Measurements from ENCODE around the gene CA10. TPM values are rescaled to one million over a fixed set of nuclear protein-coding genes. Genes with fewer than 3 reads are reported as not detected.

CA10 gene
- total RNA-seq, 1 donor from 2014 or later = 2.2 TPM

- Mint-ChIP-seq H3K36me3 (no peaks in the 10 kb centered on the region), H3K4me3 (no peak overlapping the region)
Observed at GRCh38 chr17:52149626-52150025, 8.9 kb downstream of the CA10 start.

GRCh38 chr17:52148969-52149351 lies 9.6 kb downstream of the CA10 start:
- no peak overlapping the region for H3K27ac Mint-ChIP-seq
- H3K4me1 Mint-ChIP-seq (ENCODE audit: unreplicated experiment) = no peaks in the 10 kb centered on the region
- no peak for TF ChIP-seq CTCF (conservative IDR thresholded peaks at IDR 0.05)
- no peaks in the 10 kb centered on the region for H3K9me3 Mint-ChIP-seq
- no peak for DNase-seq (ENCODE audit: extremely low spot score, unreplicated experiment)
- peaks cover 32% of the 10 kb centered on the region for H3K27me3 Mint-ChIP-seq
- H3K36me3 Mint-ChIP-seq = no peaks in the 10 kb centered on the region
- H3K4me3 Mint-ChIP-seq = no peak overlapping the region

More at GRCh38 chr17:52149626-52150025, 8.9 kb downstream of the CA10 start:
- H3K27ac Mint-ChIP-seq = no peak overlapping the region
- TF ChIP-seq CTCF (conservative IDR thresholded peaks at IDR 0.05) = no peak
- no peaks in the 10 kb centered on the region for H3K4me1 Mint-ChIP-seq (ENCODE audit: unreplicated experiment)
- no peak for DNase-seq (ENCODE audit: extremely low spot score, unreplicated experiment)
- H3K27me3 Mint-ChIP-seq = peaks cover 38% of the 10 kb centered on the region
- no peaks in the 10 kb centered on the region for H3K9me3 Mint-ChIP-seq

GRCh38 chr17:52148288-52148968 lies 10.1 kb downstream of the CA10 start:
- H3K4me1 Mint-ChIP-seq (ENCODE audit: unreplicated experiment) = peaks cover 5% of the 10 kb centered on the region
- no peak for TF ChIP-seq CTCF (conservative IDR thresholded peaks at IDR 0.05)
- no peak for DNase-seq (ENCODE audit: extremely low spot score, unreplicated experiment)
- no peaks in the 10 kb centered on the region for H3K9me3 Mint-ChIP-seq
- no peak overlapping the region for H3K4me3 Mint-ChIP-seq
- H3K27me3 Mint-ChIP-seq = peaks cover 28% of the 10 kb centered on the region
- H3K36me3 Mint-ChIP-seq = no peaks in the 10 kb centered on the region
- no peak overlapping the region for H3K27ac Mint-ChIP-seq

- H3K27ac Mint-ChIP-seq = no peak overlapping the region
- H3K36me3 Mint-ChIP-seq = no peaks in the 10 kb centered on the region
- TF ChIP-seq CTCF (conservative IDR thresholded peaks at IDR 0.05) = no peak
- no peak for DNase-seq (ENCODE audit: extremely low spot score, unreplicated experiment)
- no peak overlapping the region for H3K4me3 Mint-ChIP-seq
- peaks cover 23% of the 10 kb centered on the region for H3K27me3 Mint-ChIP-seq
- H3K9me3 Mint-ChIP-seq = no peaks in the 10 kb centered on the region
- peaks cover 5% of the 10 kb centered on the region for H3K4me1 Mint-ChIP-seq (ENCODE audit: unreplicated experiment)
Observed at GRCh38 chr17:52147872-52148271, 10.6 kb downstream of the CA10 start.

- Mint-ChIP-seq H3K9me3 (no peaks in the 10 kb centered on the region), H3K4me1 (ENCODE audit: unreplicated experiment) (peaks cover 5% of the 10 kb centered on the region), H3K4me3 (no peak overlapping the region)
Observed at GRCh38 chr17:52147431-52147830, 11.1 kb downstream of the CA10 start.

More at GRCh38 chr17:52147431-52147830, 11.1 kb downstream of the CA10 start:
- no peak overlapping the region for H3K27ac Mint-ChIP-seq
- H3K36me3 Mint-ChIP-seq = no peaks in the 10 kb centered on the region
- no peak for TF ChIP-seq CTCF (conservative IDR thresholded peaks at IDR 0.05)
- DNase-seq (ENCODE audit: extremely low spot score, unreplicated experiment) = no peak
- peaks cover 21% of the 10 kb centered on the region for H3K27me3 Mint-ChIP-seq

Data from type B pancreatic cell (in vitro differentiated cells).